AG04450 (cell line): ENCODE results near the gene RRAS2. TPM values are rescaled to one million over a fixed set of nuclear protein-coding genes. Genes with fewer than 3 reads are reported as not detected.

Source experiments
- CTCF ChIA-PET: fragments of 300-600, 350-600 bp; formaldehyde crosslinking; extraction: SDS; loops from one replicate; lab custom pipeline; 2022; ENCODE audit warnings: antibody characterized with exemption, inconsistent platforms; lab: Charles Lee
- POLR2A ChIA-PET: fragments of 350-600 bp; formaldehyde crosslinking; extraction: SDS; loops from one replicate; lab custom pipeline; 2021; ENCODE audit warnings: antibody characterized with exemption, inconsistent platforms; lab: Yijun Ruan, JAX
- DNase-seq: peaks from one replicate; pipeline ENCODE4 v3.0.0-alpha.2; 2011; ENCODE audit warnings: low read depth, low spot score
- H3K27ac ChIP-seq: one replicate; pipeline ENCODE4 v1.5.1; 2012; ENCODE audit warnings: low read depth, low read length, control low read depth
- H3K27me3 ChIP-seq: one replicate; pipeline ENCODE4 v1.6.0; 2012; ENCODE audit warnings: low read length; ENCODE audit not compliant: control insufficient read depth, insufficient read depth
- H3K4me3 ChIP-seq: 2 replicates; pipeline ENCODE4 v1.5.1; 2011; ENCODE audit warnings: mild to moderate bottlenecking, low read depth, low read length, control low read depth
- H3K9me3 ChIP-seq: 2 replicates; pipeline ENCODE4 v1.5.1; 2012; ENCODE audit warnings: low read length; ENCODE audit not compliant: control insufficient read depth, insufficient read depth
- CTCF ChIP-seq: IDR thresholded peaks from 2 replicates; pipeline ENCODE4 v1.5.1; 2011; ENCODE audit warnings: low read depth, low read length, control low read depth, inconsistent platforms
- polyA plus RNA-seq: library from polyadenylated mRNA; depleted of rRNA; stranded (reverse); fragments of >200 nt; gene quantifications from 2 replicates; pipeline ENCODE4 v1.2.3, GENCODE V29; 2011

Gene RRAS2
- polyA plus RNA-seq, 1 experiment: 95.8 TPM

- no peak overlapping the region for H3K4me3 ChIP-seq
- no peak for TF ChIP-seq CTCF
- H3K9me3 ChIP-seq: no peaks in the 10 kb centered on the region
- peaks cover 38% of the 10 kb centered on the region for H3K27me3 ChIP-seq
- DNase-seq: no peak
- CTCF ChIA-PET: interaction anchor here (1.1 kb wide), 1 partner anchor 289 kb away, joined by 3 read pairs; no protein-coding TSS in a partner anchor
- no peak overlapping the region for H3K27ac ChIP-seq
- POLR2A ChIA-PET: interaction anchor here (0.6 kb wide), 1 partner anchor 502 kb away, joined by 4 read pairs; no protein-coding TSS in a partner anchor
Measured at GRCh38 chr11:14245444-14245843, 113.5 kb downstream of the RRAS2 start.

GRCh38 chr11:14244926-14245325 lies 114.1 kb downstream of the RRAS2 start:
- no peaks in the 10 kb centered on the region for H3K9me3 ChIP-seq
- peaks cover 38% of the 10 kb centered on the region for H3K27me3 ChIP-seq
- no peak overlapping the region for H3K27ac ChIP-seq
- DNase-seq: no peak
- CTCF ChIA-PET: interaction anchor here (0.6 to 1.1 kb wide), 2 partner anchors 111 to 289 kb away, joined by 3 read pairs; no protein-coding TSS in a partner anchor
- POLR2A ChIA-PET: no interaction called here
- H3K4me3 ChIP-seq: no peak overlapping the region
- TF ChIP-seq CTCF: no peak

GRCh38 chr11:14242733-14243132 lies 116.2 kb downstream of the RRAS2 start:
- no peak for TF ChIP-seq CTCF

GRCh38 chr11:14242187-14242586 lies 116.8 kb downstream of the RRAS2 start:
- DNase-seq: no peak
- ChIA-PET CTCF (interaction anchor here (0.5 kb wide), 1 partner anchor 213 kb away, joined by 10 read pairs; no protein-coding TSS in a partner anchor), POLR2A (no interaction called here)
- Histone ChIP-seq H3K9me3 (no peaks in the 10 kb centered on the region), H3K27me3 (peaks cover 27% of the 10 kb centered on the region), H3K27ac (no peak overlapping the region), H3K4me3 (no peak overlapping the region)
- TF ChIP-seq CTCF: no peak

More at GRCh38 chr11:14242733-14243132, 116.2 kb downstream of the RRAS2 start:
- Histone ChIP-seq H3K9me3 (no peaks in the 10 kb centered on the region), H3K27ac (no peak overlapping the region), H3K4me3 (no peak overlapping the region), H3K27me3 (peaks cover 27% of the 10 kb centered on the region)
- POLR2A ChIA-PET: no interaction called here
- CTCF ChIA-PET: no interaction called here
- DNase-seq: no peak

- H3K27ac ChIP-seq: no peak overlapping the region
- no peaks in the 10 kb centered on the region for H3K9me3 ChIP-seq
- DNase-seq: no peak
- ChIA-PET POLR2A (no interaction called here), CTCF (interaction anchor here (1.6 to 2.3 kb wide), 3 partner anchors 9 to 285 kb away, joined by 3 to 6 read pairs (median 3); no protein-coding TSS in a partner anchor)
- H3K4me3 ChIP-seq: no peak overlapping the region
- no peak for TF ChIP-seq CTCF
- peaks cover 30% of the 10 kb centered on the region for H3K27me3 ChIP-seq
Measured at GRCh38 chr11:14240951-14241350, 118.0 kb downstream of the RRAS2 start.
